ENCODE data around the gene NTM.

The NTM gene

DNA sequence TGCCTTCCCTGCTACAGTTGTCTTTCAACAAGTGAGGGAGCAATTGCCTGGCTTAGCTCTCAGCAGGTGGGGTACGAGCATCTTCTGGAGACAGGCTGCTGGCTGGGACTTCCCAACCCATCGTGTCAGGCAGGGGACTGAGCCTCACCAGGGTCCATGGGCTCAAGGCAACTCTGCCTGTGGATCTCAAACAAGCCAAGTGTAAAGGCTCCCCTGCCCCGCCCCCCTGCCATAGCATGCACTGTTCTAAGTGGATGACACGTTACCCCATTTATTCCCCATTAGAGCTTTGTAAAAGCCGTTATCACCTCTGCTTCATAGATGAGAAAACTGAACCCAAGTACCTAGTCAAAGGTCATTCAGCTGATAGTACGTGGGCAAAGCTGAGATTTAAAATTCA is 222.9 kb downstream of the NTM start:
- DNase-seq (ENCODE audit: low spot score in 2 of 2) (no peak), ATAC-seq (replicated peaks; ENCODE audit: extremely low read depth, poor library complexity, severe bottlenecking) (no peak)
- peaks cover 1% of the 10 kb centered on the region for H3K36me3 Mint-ChIP-seq (ENCODE audit: insufficient read depth)
- no peaks in the 10 kb centered on the region for H3K27me3 Mint-ChIP-seq
- H3K9me3 Mint-ChIP-seq = peaks cover 10% of the 10 kb centered on the region
- no peak overlapping the region for H3K27ac Mint-ChIP-seq (ENCODE audit: low read depth)
- H3K4me3 Mint-ChIP-seq = no peak overlapping the region
- no peaks in the 10 kb centered on the region for H3K4me1 Mint-ChIP-seq

DNA sequence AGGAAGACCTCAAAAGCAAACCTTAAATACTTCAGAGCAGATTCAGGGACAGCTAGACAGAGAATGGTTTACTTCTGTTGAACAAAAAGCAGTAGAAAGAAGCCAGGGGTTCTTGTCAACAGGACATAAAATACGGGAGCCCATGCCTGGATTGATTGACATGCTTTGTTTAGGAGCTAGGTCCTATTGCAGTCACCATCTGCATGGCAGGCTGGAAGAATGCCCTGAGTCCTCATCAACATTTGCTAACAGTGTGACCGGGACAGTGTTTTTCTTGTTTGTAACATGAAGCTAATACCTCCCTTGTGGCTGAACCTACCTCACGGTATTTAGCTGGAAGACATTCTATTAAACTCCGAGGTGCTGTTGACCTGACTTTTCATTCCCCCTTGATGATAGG is 225.4 kb downstream of the NTM start:
- ATAC-seq (replicated peaks; ENCODE audit: extremely low read depth, poor library complexity, severe bottlenecking) (no peak), DNase-seq (ENCODE audit: low spot score in 2 of 2) (no peak)
- no peak overlapping the region for H3K27ac Mint-ChIP-seq (ENCODE audit: low read depth)
- H3K36me3 Mint-ChIP-seq (ENCODE audit: insufficient read depth) = peaks cover 1% of the 10 kb centered on the region
- no peaks in the 10 kb centered on the region for H3K27me3 Mint-ChIP-seq
- H3K9me3 Mint-ChIP-seq = peaks cover 5% of the 10 kb centered on the region
- no peaks in the 10 kb centered on the region for H3K4me1 Mint-ChIP-seq
- H3K4me3 Mint-ChIP-seq = no peak overlapping the region

- no peak for ATAC-seq (replicated peaks; ENCODE audit: extremely low read depth, poor library complexity, severe bottlenecking)
- Mint-ChIP-seq H3K9me3 (peaks cover 2% of the 10 kb centered on the region), H3K27ac (ENCODE audit: low read depth) (no peak overlapping the region), H3K4me1 (no peaks in the 10 kb centered on the region), H3K4me3 (no peak overlapping the region), H3K27me3 (no peaks in the 10 kb centered on the region), H3K36me3 (ENCODE audit: insufficient read depth) (peaks cover 1% of the 10 kb centered on the region)
- DNase-seq (ENCODE audit: low spot score in 2 of 2) = no peak
Observed at GRCh38 chr11:131597890-131598289, 227.5 kb downstream of the NTM start.

DNA sequence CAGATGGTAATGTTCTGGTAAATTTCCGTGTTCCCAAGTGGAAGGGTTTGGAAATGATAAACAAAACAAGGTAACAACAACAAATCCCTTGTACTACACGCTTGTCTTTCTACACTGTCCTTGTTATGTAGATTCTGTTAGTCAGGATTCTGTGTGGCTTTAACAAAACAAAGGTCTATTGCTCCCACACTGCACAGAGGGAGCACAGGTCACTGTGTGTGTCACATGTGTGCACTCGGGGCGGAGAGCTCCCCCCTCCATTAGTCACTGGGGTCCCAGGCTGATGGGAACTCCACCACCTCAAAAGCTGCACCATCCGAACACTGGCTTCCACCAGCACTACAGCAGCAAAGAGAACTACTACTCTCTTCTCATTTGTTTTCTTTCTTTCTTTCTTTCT is 227.9 kb downstream of the NTM start:
- ATAC-seq (replicated peaks; ENCODE audit: extremely low read depth, poor library complexity, severe bottlenecking) (no peak), DNase-seq (ENCODE audit: low spot score in 2 of 2) (no peak)
- Mint-ChIP-seq H3K4me1 (no peaks in the 10 kb centered on the region), H3K4me3 (no peak overlapping the region), H3K27me3 (no peaks in the 10 kb centered on the region), H3K27ac (ENCODE audit: low read depth) (no peak overlapping the region), H3K36me3 (ENCODE audit: insufficient read depth) (peaks cover 1% of the 10 kb centered on the region), H3K9me3 (no peaks in the 10 kb centered on the region)

- ATAC-seq (replicated peaks; ENCODE audit: extremely low read depth, poor library complexity, severe bottlenecking) = no peak
- DNase-seq (ENCODE audit: low spot score in 2 of 2) = no peak
- H3K36me3 Mint-ChIP-seq (ENCODE audit: insufficient read depth) = peaks cover 1% of the 10 kb centered on the region
Observed at GRCh38 chr11:131599285-131599684, 228.9 kb downstream of the NTM start.

GRCh38 chr11:131600628-131601027 is 230.2 kb downstream of the NTM start:
- no peaks in the 10 kb centered on the region for H3K4me1 Mint-ChIP-seq
- H3K36me3 Mint-ChIP-seq (ENCODE audit: insufficient read depth) = peaks cover 1% of the 10 kb centered on the region
- H3K4me3 Mint-ChIP-seq = no peak overlapping the region
- H3K27ac Mint-ChIP-seq (ENCODE audit: low read depth) = no peak overlapping the region
- no peak for ATAC-seq (replicated peaks; ENCODE audit: extremely low read depth, poor library complexity, severe bottlenecking)
- no peak for DNase-seq (ENCODE audit: low spot score in 2 of 2)
- H3K27me3 Mint-ChIP-seq = no peaks in the 10 kb centered on the region
- H3K9me3 Mint-ChIP-seq = no peaks in the 10 kb centered on the region

More at GRCh38 chr11:131599285-131599684, 228.9 kb downstream of the NTM start:
- Mint-ChIP-seq H3K27ac (ENCODE audit: low read depth) (no peak overlapping the region), H3K4me1 (no peaks in the 10 kb centered on the region), H3K27me3 (no peaks in the 10 kb centered on the region), H3K4me3 (no peak overlapping the region), H3K9me3 (no peaks in the 10 kb centered on the region)

DNA sequence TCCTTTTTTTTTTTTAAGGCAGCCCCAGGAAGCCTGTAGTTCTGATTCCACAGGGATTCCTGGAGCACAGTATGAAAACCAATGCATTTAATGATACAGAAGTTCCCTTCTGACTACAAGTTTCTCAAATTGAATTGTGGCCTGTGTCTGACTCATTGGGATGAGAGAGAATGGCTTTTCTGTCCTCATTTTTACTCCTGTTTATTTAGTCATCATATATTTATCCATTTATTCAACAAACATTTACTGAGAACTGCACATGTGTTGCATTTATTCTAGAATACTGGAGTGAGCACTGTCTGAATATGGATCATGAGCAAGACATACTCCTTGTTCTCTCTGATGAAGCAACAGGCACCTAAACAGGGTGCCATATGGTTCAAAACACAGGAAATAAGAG is 231.2 kb downstream of the NTM start:
- DNase-seq (ENCODE audit: low spot score in 2 of 2) (no peak), ATAC-seq (replicated peaks; ENCODE audit: extremely low read depth, poor library complexity, severe bottlenecking) (no peak)
- H3K9me3 Mint-ChIP-seq = no peaks in the 10 kb centered on the region
- H3K27me3 Mint-ChIP-seq = no peaks in the 10 kb centered on the region
- no peak overlapping the region for H3K27ac Mint-ChIP-seq (ENCODE audit: low read depth)
- H3K4me1 Mint-ChIP-seq = no peaks in the 10 kb centered on the region
- no peaks in the 10 kb centered on the region for H3K36me3 Mint-ChIP-seq (ENCODE audit: insufficient read depth)
- no peak overlapping the region for H3K4me3 Mint-ChIP-seq

GRCh38 chr11:131602431-131602830 is 232.0 kb downstream of the NTM start:
- no peaks in the 10 kb centered on the region for H3K36me3 Mint-ChIP-seq (ENCODE audit: insufficient read depth)
- no peak overlapping the region for H3K4me3 Mint-ChIP-seq
- no peaks in the 10 kb centered on the region for H3K4me1 Mint-ChIP-seq
- ATAC-seq (replicated peaks; ENCODE audit: extremely low read depth, poor library complexity, severe bottlenecking) = no peak
- DNase-seq (ENCODE audit: low spot score in 2 of 2) = no peak
- no peak overlapping the region for H3K27ac Mint-ChIP-seq (ENCODE audit: low read depth)
- H3K9me3 Mint-ChIP-seq = no peaks in the 10 kb centered on the region
- H3K27me3 Mint-ChIP-seq = no peaks in the 10 kb centered on the region

DNA sequence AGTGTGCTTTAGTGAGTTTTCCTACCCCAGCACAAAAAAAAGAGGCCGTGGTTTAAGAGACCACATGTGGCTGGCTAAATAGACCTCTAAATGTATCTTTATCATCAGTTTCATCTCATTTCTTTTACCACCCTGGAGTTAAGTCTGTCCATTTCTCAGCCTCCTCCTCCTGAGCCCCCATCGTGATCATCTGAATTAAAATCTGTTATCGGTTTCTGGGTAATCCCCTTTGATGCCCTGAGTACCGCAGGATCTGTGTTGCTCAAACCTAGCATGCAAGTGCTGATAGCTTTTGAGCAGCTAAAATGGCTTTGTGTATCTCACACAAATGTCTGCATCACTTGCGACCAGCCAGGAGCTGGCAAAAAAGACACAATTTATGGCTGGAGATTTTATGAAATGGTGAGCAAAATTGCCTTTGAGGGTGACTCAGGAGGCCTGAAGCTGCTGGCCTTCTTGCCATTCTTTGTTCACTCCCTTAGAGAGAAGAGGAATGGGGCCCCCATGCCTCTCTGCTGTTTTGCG is 236.5 kb downstream of the NTM start:
- no peak for ATAC-seq (replicated peaks; ENCODE audit: extremely low read depth, poor library complexity, severe bottlenecking)
- H3K9me3 Mint-ChIP-seq = peaks cover 8% of the 10 kb centered on the region
- DNase-seq (ENCODE audit: low spot score in 2 of 2) = no peak
- H3K4me1 Mint-ChIP-seq = no peaks in the 10 kb centered on the region
- no peak overlapping the region for H3K4me3 Mint-ChIP-seq
- no peaks in the 10 kb centered on the region for H3K36me3 Mint-ChIP-seq (ENCODE audit: insufficient read depth)
- no peaks in the 10 kb centered on the region for H3K27me3 Mint-ChIP-seq
- H3K27ac Mint-ChIP-seq (ENCODE audit: low read depth) = no peak overlapping the region

GRCh38 chr11:131609337-131609736 is 238.9 kb downstream of the NTM start:
- Mint-ChIP-seq H3K27me3 (no peaks in the 10 kb centered on the region), H3K9me3 (peaks cover 8% of the 10 kb centered on the region), H3K4me3 (no peak overlapping the region), H3K4me1 (no peaks in the 10 kb centered on the region), H3K27ac (ENCODE audit: low read depth) (no peak overlapping the region), H3K36me3 (ENCODE audit: insufficient read depth) (no peaks in the 10 kb centered on the region)
- ATAC-seq (replicated peaks; ENCODE audit: extremely low read depth, poor library complexity, severe bottlenecking) (no peak), DNase-seq (ENCODE audit: low spot score in 2 of 2) (no peak)

DNA sequence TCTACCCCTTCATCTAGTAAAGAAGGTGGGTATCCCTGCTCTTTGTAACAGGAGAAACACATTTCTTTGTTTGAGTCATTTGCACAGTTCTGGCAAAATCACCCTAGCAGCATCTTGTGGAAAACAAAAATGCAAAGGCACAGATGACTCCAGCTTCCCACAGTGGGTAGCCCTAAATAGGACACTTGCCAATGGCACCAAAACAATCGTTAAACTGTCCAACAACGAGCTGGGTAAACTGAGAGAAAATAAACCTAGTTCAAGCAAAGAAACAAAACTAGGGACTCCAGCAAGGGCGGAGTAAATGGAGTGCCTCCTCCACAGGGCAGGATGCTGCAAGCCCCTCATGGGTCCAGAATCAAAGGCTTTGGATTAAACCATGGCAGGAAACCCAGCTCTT is 239.5 kb downstream of the NTM start:
- H3K9me3 Mint-ChIP-seq = peaks cover 8% of the 10 kb centered on the region
- H3K4me1 Mint-ChIP-seq = no peaks in the 10 kb centered on the region
- H3K27me3 Mint-ChIP-seq = no peaks in the 10 kb centered on the region
- no peaks in the 10 kb centered on the region for H3K36me3 Mint-ChIP-seq (ENCODE audit: insufficient read depth)
- H3K4me3 Mint-ChIP-seq = no peak overlapping the region
- no peak overlapping the region for H3K27ac Mint-ChIP-seq (ENCODE audit: low read depth)
- DNase-seq (ENCODE audit: low spot score in 2 of 2) (no peak), ATAC-seq (replicated peaks; ENCODE audit: extremely low read depth, poor library complexity, severe bottlenecking) (no peak)

DNA sequence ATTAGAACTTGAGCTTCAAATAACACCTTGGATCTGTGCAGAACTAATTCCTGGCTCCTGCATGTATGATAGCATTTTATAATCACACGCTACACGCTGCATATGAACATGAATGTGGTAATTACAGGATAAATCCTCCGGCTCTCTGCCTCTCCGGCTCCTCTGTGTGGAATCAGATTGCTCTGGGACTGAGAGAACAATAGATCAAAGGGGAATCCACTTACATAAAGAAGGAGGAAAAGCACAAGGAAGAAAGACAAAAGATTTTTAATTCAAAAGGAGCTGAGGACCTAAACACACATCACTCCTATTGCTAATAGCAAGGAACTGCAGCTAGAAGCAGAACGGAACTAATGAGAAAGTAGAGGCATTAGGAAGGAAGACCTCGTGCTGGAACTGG is 240.9 kb downstream of the NTM start:
- H3K27ac Mint-ChIP-seq (ENCODE audit: low read depth) = no peak overlapping the region
- DNase-seq (ENCODE audit: low spot score in 2 of 2) = no peak
- H3K9me3 Mint-ChIP-seq = peaks cover 8% of the 10 kb centered on the region
- H3K4me3 Mint-ChIP-seq = no peak overlapping the region
- no peaks in the 10 kb centered on the region for H3K27me3 Mint-ChIP-seq
- no peaks in the 10 kb centered on the region for H3K36me3 Mint-ChIP-seq (ENCODE audit: insufficient read depth)
- no peaks in the 10 kb centered on the region for H3K4me1 Mint-ChIP-seq
- no peak for ATAC-seq (replicated peaks; ENCODE audit: extremely low read depth, poor library complexity, severe bottlenecking)

- Mint-ChIP-seq H3K27ac (ENCODE audit: low read depth) (no peak overlapping the region), H3K9me3 (peaks cover 8% of the 10 kb centered on the region), H3K4me1 (no peaks in the 10 kb centered on the region), H3K36me3 (ENCODE audit: insufficient read depth) (no peaks in the 10 kb centered on the region), H3K4me3 (no peak overlapping the region), H3K27me3 (no peaks in the 10 kb centered on the region)
- no peak for DNase-seq (ENCODE audit: low spot score in 2 of 2)
- no peak for ATAC-seq (replicated peaks; ENCODE audit: extremely low read depth, poor library complexity, severe bottlenecking)
Observed at GRCh38 chr11:131612533-131612932, 242.1 kb downstream of the NTM start.

- Mint-ChIP-seq H3K9me3 (peaks cover 2% of the 10 kb centered on the region), H3K4me3 (no peak overlapping the region), H3K36me3 (ENCODE audit: insufficient read depth) (no peaks in the 10 kb centered on the region), H3K27me3 (no peaks in the 10 kb centered on the region), H3K4me1 (no peaks in the 10 kb centered on the region), H3K27ac (ENCODE audit: low read depth) (no peak overlapping the region)
- ATAC-seq (replicated peaks; ENCODE audit: extremely low read depth, poor library complexity, severe bottlenecking) (no peak), DNase-seq (ENCODE audit: low spot score in 2 of 2) (no peak)
Observed at GRCh38 chr11:131614631-131615030, 244.2 kb downstream of the NTM start.

Measured in central memory CD8-positive, alpha-beta T cell (primary cell).